NCI-H146 treated with DMSO at 0.1 percent for 48 hours (cell line): ENCODE data around the gene LRRC58.

Experiments used
- DNase-seq: peaks from one replicate; lab custom pipeline; 2025; ENCODE audit not compliant: unreplicated experiment; lab: John Stamatoyannopoulos, UW

The LRRC58 gene

DNA sequence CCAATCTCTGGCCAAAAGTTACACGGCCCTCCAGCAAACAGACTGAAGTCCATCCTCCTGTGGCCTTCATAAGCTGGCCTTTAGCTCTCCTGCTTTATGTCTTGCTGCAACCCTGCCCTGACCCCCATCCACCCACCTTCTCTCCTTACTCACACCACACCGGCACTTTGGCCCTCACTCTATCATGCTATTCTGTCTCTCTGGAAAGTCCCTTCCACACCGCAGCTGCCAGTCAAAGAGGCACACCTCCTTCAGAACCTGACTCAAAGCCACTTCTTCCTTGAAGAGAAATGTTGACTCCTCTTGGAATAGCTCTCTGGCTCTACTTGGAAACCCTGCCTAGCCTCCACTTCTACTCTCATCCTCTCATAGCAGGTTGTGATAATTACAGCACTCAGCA is 68.6 kb downstream of the LRRC58 start:
- DNase-seq = no peak

DNA sequence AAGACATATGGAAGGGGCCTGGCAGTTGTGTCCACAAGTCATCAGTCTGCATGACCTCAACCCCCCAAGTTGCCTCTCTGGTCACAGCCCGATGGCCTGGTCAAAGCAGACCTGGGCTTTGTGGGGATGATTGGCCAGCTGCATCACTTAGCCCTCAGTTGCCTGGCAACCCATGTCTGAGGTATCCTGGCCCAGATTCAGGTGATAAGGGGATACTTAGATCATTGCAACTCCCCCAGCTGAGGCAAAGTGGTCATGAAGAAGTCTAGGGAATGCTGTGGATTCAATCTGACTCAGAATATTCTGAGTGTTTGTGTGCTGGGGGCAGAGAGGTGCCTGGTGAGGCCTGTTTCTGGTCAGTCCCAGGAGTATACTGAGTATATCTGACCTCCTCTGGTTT is 69.1 kb downstream of the LRRC58 start:
- no peak for DNase-seq

DNA sequence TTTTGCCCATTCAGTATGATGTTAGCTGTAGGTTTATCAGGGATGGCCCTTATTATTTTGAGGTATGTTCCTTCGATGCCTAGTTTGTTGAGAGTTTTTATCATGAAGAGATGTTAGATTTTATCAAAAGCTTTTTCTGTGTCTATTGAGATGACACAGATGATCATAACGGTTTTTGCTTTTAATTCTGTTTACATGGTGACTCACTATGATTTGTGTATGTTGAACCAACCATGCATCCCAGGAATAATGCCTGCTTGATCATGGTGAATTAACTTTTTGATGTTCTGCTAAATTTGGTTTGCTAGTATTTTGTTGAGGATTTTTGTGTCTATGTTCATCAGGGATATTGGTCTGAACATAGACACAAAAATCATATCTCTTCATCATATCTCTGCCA is 72.4 kb downstream of the LRRC58 start:
- no peak for DNase-seq

DNA sequence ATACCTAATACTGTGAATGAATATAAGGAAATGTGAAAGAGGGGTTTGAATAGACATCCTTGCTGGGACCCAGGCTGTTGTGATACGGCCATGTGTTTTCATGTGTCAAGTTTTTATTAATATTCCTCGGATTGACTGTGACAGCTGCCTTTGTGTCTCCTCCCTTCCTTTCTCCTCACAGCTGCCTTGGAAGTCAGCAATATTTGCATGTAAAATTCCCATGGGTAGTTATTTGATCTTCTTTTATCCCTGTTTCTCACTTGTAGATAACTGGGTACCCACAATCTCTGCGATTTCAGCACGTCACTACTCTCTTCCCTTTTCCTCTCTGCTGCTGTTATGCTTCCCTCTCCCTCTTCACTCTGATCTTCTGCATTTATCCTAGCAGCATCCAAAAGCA is 73.5 kb downstream of the LRRC58 start:
- no peak for DNase-seq

DNA sequence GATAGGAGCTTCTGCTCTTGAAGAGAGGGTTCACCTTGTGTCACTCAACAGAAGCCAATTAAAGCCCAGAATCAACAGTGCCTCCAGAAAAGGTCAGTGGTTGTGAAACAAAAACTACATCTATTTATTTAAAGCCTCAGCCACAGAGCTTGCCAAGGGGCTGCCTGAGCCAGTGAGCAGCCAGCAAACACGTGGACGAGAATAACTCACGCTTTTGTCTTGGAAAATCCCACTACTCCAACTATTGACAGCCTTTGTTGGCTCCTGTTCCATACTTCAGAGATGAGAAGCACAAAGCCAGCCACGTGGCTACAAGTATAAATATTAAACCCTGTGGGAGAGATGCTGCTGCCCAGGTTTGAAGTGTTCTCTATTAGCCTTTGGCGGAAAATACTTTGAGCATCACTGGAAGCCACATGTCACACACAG is 74.4 kb downstream of the LRRC58 start:
- peak; percentile 18 for DNase-seq
